ENCODE results near the gene IL19.

The IL19 gene

GRCh38 chr1:206735553-206736031 lies 35.0 kb upstream of the IL19 start:
- TF ChIP-seq BACH2 (CRISPR knock-in tag; IDR thresholded peaks at IDR 0.05; ENCODE audit: borderline replicate concordance) (no peak), SNAI2 (CRISPR knock-in tag; IDR thresholded peaks at IDR 0.05) (no peak), PPARA (CRISPR knock-in tag; IDR thresholded peaks at IDR 0.05; ENCODE audit: borderline replicate concordance) (no peak), ZNF565 (CRISPR knock-in tag; conservative IDR thresholded peaks at IDR 0.05; ENCODE audit: low read depth) (no peak), ESRRG (CRISPR knock-in tag; IDR thresholded peaks at IDR 0.05) (no peak), ZFP3 (CRISPR knock-in tag; IDR thresholded peaks at IDR 0.05) (no peak), CSDC2 (CRISPR knock-in tag; IDR thresholded peaks at IDR 0.05) (no peak), ZNF8 (CRISPR knock-in tag; IDR thresholded peaks at IDR 0.05) (no peak), PATZ1 (CRISPR knock-in tag; IDR thresholded peaks at IDR 0.05; ENCODE audit: borderline replicate concordance) (no peak), ZFP30 (CRISPR knock-in tag; IDR thresholded peaks at IDR 0.05) (no peak), ISL1 (CRISPR knock-in tag; IDR thresholded peaks at IDR 0.05) (no peak), ARNTL (CRISPR knock-in tag; IDR thresholded peaks at IDR 0.05; ENCODE audit: borderline replicate concordance, low read depth) (no peak)
- ATAC-seq = no peak

- TF ChIP-seq ZFP3 (CRISPR knock-in tag; IDR thresholded peaks at IDR 0.05) = no peak
- no peak for ATAC-seq
Measured at GRCh38 chr1:206736878-206737728, 33.5 kb upstream of the IL19 start.

GRCh38 chr1:206737729-206738201 lies 32.8 kb upstream of the IL19 start:
- no peak for TF ChIP-seq ISL1 (CRISPR knock-in tag; IDR thresholded peaks at IDR 0.05)
- no peak for TF ChIP-seq CSRNP3 (CRISPR knock-in tag; IDR thresholded peaks at IDR 0.05)
- no peak for TF ChIP-seq CREB5 (CRISPR knock-in tag; IDR thresholded peaks at IDR 0.05; ENCODE audit: low read depth)
- no peak for TF ChIP-seq CSDC2 (CRISPR knock-in tag; IDR thresholded peaks at IDR 0.05)

GRCh38 chr1:206738370-206739366 lies 31.9 kb upstream of the IL19 start:
- peak; percentile 49; the same call in 2 of the 3 replicates for ATAC-seq
- TF ChIP-seq TSHZ2 (CRISPR knock-in tag; IDR thresholded peaks at IDR 0.05) (no peak), OSR1 (CRISPR knock-in tag; IDR thresholded peaks at IDR 0.05) (no peak), GLIS3 (CRISPR knock-in tag; IDR thresholded peaks at IDR 0.05) (no peak), PPARA (CRISPR knock-in tag; IDR thresholded peaks at IDR 0.05; ENCODE audit: borderline replicate concordance) (no peak)

More at GRCh38 chr1:206737729-206738201, 32.8 kb upstream of the IL19 start:
- ATAC-seq = no peak
